Stimulated activated CD4-positive, alpha-beta T cell treated with anti-CD3 and anti-CD28 coated beads, Interleukin-1b, Interleukin-23, amount 100 ng/mL, for 1 hour (primary cell): Measurements from ENCODE around the gene PDE9A.

Experiments
- DNase-seq, 2 donors: peaks; one replicate each; pipeline ENCODE4 v3.0.0-alpha.2; 2020; ENCODE audit warnings: low read depth in 2 of 2

The PDE9A gene

GRCh38 chr21:42642219-42642745, 11.1 kb upstream of the PDE9A start:
- no peak for DNase-seq

DNA sequence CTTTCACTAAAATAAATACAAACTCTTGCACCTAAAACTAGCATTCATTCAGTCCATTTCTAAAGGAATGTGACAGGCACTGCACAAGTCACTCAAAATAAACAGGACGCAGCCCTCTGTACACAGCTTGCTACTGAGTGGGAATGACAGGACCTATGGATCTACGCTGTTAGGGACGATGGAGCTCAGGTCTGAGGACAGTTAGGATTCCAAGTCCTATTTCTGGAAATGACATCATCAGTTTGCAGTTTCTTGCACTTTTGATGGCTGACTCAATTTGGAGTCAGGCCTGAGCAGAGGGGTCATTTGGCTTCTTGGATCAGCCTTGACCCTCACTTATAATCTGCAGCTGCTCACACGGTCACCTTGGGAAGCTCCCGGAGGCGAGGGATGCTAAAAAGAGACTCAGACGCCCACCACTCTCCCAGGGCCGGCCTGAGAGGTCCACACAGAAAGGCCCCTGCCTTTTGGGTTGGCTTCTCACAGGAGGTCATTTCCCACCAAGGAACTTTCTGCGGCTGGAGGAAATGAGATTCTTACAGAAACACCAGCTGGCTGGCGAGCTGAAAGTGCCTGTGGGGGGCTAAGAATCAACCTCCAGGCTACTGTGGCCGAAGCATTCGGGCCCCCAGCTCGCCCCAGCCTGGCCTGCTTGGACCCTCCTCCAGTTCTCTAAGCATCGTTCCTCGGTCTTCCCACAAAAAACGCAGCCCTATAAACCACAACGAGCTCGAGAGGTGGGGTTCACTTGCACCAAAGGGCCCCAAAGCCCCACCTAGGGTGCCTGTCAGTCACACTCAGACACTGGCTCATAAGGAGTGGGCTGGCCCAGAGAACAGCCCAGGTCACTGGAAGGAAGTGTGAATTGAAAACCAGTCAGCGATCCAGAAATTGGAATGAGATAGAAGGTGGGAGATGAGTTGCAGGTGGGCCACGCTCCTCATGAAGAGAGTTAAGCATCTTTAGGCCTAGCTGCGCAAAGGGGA, 8.9 kb upstream of the PDE9A start:
- DNase-seq, result no peak

DNA sequence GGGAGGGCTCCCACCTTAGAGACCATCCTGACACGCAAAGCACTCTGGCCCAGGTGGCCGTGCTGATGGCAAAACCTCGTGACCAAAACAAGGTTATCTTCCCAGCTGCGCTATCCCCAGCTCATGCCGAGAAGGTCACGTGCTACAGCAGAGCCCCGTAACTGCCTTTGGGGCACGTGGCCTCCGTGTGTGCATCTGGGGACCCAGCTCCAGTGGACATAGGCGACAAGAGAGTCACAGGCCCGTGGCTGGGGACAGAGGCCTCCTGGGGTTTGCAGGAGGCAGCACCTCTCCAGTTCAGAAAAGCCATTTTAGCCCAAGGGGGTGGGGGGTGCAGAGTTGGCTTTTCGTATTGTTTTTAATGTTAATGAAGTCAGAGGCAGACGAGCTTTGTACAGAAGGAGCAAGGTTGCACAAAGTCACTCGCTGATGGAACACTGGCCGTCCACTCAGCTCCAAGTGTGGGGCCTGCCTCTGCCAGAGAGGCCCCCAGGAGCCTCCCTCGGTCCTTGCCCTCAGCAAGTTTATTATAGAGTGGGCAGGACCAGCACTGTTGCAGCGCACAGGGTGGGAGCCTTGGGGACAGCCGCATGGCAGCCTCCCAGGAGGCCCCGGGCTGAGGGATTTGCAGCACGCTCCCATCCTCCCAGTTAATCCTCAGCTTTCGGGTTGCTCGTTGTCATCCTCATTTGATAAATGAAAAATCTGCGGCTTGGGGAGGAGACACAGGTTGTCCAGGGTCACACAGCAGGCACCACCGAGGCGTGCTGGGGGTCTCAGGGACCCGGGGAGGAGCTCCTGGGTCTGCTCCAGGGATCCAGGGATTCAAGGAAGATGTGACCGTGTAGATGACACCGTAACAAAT, 8.0 kb upstream of the PDE9A start:
- no peak for DNase-seq

- DNase-seq, result no peak
Observed at GRCh38 chr21:42646076-42646825, 7.2 kb upstream of the PDE9A start.

DNA sequence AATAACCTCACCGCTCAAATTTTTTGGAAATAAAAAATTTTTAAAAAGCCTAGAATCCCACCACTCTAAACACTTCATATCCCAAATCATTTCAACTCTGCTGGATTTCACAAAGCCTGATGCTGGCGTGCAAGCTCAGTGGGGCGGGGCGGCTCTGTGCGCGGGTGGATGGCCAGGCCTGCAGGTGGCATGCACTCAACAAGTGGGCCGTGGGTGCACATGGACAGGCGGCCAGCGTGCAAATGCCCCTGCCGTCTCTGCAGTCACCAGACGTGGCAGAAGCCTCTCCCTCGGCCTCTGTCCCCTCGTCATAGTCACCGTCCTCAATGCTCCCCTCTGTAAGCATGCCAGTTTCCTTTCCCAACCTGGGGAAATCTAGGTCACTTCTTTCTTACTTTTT, 6.6 kb upstream of the PDE9A start:
- no peak for DNase-seq

GRCh38 chr21:42648606-42649005, 4.8 kb upstream of the PDE9A start:
- no peak for DNase-seq

- DNase-seq, result no peak
Observed at GRCh38 chr21:42649122-42650032, 4.0 kb upstream of the PDE9A start.

GRCh38 chr21:42650033-42650370, 3.4 kb upstream of the PDE9A start:
- DNase-seq, result no peak

DNA sequence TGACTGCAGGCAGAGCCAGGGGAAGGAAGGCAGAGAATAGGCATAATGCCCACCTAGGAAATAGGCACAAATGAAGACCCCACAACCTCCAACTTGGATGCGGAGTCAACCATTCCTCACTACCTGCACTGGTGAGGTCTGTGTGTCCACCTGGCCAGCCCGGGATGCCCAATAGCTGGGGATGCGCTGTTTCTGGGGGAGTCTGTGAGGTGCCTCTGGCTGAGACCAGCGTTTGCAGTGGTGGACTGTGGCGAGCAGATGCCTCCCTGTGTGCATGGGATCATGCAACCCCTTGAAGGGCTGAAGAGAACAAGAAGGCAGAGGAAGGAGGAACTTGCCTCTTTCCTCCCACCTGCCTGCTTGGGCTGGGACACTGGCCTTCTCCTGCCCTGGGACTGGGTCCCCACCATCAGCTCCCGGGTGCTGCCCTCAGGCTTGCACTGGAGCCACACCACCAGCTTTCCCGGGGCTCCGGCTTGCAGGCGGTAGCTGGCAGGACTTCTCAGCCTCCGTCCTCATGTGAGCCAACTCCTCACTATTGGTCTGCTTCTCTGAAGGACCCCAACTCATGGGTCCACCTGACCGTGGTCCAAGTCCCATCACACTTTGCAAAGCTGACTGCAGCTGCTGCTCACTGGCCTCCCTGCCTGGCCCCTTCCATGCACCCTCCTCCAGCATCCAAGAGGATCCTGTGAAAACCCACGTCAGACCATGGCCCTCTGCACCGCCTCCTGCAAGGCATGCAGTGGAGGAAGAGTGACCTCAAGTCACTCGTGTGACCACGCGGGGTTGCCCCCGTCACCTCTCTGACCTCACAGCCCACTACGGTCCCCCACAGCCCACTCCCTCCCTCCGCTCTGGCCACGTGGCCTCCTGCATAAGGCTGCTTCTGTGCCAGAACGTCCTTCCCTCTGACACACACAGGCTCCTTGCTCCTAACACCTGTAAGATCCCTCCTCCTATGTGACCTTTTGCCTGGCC, 2.7 kb upstream of the PDE9A start:
- no peak for DNase-seq

GRCh38 chr21:42651515-42652401, 1.7 kb upstream of the PDE9A start:
- no peak for DNase-seq

DNA sequence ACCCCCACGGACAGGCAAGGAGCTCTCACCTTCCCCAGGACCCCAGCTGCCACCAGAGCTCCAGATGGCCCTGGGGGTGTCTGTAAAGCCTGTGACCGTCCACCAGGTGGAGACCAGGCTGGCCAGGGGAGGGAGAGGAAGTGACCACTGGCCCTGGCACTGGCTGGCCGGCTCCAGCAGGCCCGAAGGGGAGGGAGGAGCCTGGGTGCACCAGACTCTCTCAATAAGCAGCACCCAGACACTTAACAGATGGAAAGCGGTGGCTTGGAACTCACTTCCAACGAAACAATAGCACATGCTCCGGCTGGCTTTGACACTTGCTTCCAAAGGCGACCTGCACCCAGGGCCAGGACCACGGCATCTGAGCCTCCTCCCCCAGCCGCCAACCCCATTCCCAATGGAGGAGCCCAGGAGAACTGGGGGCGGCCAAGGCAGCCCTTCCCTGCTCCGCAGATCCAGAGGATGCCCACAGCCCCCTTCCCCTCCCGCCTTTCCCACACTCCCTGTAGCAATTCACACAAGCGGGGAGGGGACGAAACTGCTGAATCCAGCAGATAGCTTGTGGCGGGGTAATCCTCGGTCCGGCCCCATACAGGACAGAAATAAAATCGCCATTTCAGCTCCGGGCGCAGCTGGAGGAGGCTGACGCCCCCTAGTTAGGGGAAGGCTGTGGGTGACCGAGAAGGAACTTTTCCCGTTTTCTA, 742 bp upstream of the PDE9A start:
- DNase-seq, result no peak

GRCh38 chr21:42654179-42654912, 925 bp downstream of the PDE9A start:
- no peak for DNase-seq

- no peak for DNase-seq
Observed at GRCh38 chr21:42654913-42655795, 1.7 kb downstream of the PDE9A start.

DNA sequence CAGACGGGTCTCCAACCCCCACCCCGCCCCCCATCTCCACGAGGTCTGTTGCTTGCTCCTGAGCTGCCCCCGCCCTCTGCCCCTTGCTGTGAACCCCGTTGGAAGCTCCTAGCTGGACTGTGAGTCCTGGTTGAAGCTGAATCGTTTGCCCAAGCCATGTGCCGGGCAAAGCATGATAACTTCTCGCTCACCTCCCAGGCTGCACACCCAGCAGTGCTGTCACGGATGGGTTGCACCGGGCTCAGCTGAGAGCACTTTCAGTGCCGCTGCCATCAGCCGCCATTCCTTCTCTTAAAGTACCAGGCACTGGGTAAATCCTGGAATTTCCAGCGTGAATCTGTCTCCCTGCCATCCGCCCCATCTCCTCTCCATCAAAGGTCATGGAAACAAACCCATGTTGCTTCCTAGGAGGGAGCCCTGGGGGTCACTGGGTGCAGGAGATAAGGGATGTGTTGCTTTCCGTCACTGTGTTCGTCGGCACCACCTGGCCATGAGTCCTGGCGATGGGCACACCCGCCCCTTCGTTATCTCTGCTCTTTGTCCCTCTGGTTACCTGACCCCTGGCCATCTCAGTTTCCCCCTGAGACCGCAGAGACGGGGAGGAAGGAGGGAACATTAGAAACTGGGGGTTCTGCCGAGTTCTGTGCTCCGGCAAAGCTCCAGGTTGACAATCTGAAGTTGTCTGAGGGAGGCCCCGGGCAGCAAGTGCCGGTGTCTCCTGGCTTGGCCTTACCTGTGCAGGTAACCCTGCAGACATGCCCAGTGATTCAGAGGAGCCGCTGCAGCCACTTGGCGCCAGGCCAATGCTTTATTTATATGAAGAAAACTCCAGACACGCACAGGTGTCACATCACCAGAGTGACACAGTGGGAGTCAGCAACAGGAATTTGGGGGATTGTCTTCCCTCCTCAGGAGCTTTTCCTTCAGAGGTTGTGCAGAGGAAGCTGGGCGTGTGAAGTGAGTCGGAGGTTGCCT, 2.7 kb downstream of the PDE9A start:
- DNase-seq, result no peak

DNA sequence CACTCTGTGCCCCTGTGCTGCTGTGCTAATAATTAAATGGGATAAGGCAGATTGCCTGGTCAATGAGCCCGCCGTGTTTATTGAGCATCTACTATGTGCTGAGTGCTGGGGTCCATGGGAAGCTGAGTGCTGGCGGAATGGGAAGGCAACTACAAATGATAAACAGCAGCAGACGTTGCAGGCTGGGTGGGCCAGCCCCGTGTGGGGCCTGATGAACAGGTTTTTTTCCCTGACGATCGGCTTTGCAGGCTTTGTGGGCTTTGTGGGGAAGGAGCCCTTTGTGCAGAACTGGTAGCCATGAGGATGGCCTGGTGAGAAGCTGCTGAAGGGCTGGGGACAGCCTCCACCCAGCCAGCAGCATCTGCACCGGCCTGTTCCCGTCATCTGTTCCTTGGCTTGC, 3.5 kb downstream of the PDE9A start:
- DNase-seq, result no peak
